H1 (cell line): ENCODE data around the gene TPRX1. TPM values are rescaled to one million over a fixed set of nuclear protein-coding genes. Genes with fewer than 3 reads are reported as not detected.

Experiments
- CTCF ChIA-PET: fragments of 300-600 bp; sonication (Branson Sonifier 250); formaldehyde crosslinking; loops from one replicate; lab custom pipeline; 2021; ENCODE audit not compliant: partially characterized antibody; lab: Charles Lee
- POLR2A ChIA-PET: fragments of 300-600 bp; sonication (Branson Sonifier 250); formaldehyde crosslinking; loops from one replicate; lab custom pipeline; 2021; ENCODE audit warnings: inconsistent platforms; ENCODE audit not compliant: partially characterized antibody; lab: Charles Lee
- DNase-seq, 2 experiments: peaks; one replicate each; pipeline versions ENCODE4 v3.0.0 to v3.0.0-alpha.2; 2010 to 2022; ENCODE audit warnings: low spot score in 2 of 2, low read depth in 1 of 2, mixed read lengths in 1 of 2
- FAIRE-seq: peaks from 2 replicates; lab custom pipeline; 2011; peaks lifted over from hg19 to GRCh38; lab: Jason Lieb, UNC
- H2AFZ ChIP-seq: 2 replicates; pipeline ENCODE4 v1.8.1; 2012; ENCODE audit warnings: low read length, inconsistent platforms
- H2AK5ac ChIP-seq: 2 replicates; pipeline ENCODE4 v1.6.1; 2013; ENCODE audit warnings: low read depth, low read length
- H2BK120ac ChIP-seq: replicated peaks from 2 replicates; pipeline ENCODE3; 2013; ENCODE audit warnings: low read depth, low read length, inconsistent platforms
- H2BK12ac ChIP-seq: 2 replicates; pipeline ENCODE4 v1.6.1; 2013; ENCODE audit warnings: low read depth, low read length
- H2BK15ac ChIP-seq: 2 replicates; pipeline ENCODE4 v1.6.1; 2013; ENCODE audit warnings: low read length
- H2BK20ac ChIP-seq: 2 replicates; pipeline ENCODE4 v1.6.1; 2013; ENCODE audit warnings: low read length
- H2BK5ac ChIP-seq: 2 replicates; pipeline ENCODE4 v1.6.1; 2013; ENCODE audit warnings: low read depth, low read length
- H3K14ac ChIP-seq: 2 replicates; pipeline ENCODE4 v1.6.1; 2013; ENCODE audit warnings: inconsistent platforms; ENCODE audit not compliant: insufficient read length
- H3K18ac ChIP-seq: 2 replicates; pipeline ENCODE4 v1.6.1; 2013; ENCODE audit warnings: low read length; ENCODE audit errors: extremely low read depth
- H3K23ac ChIP-seq: 2 replicates; pipeline ENCODE4 v1.6.1; 2013; ENCODE audit warnings: inconsistent platforms; ENCODE audit not compliant: insufficient read length
- H3K23me2 ChIP-seq: 2 replicates; pipeline ENCODE4 v1.6.1; 2013; ENCODE audit warnings: low read depth, low read length
- H3K27ac ChIP-seq: 2 replicates; pipeline ENCODE4 v1.6.1; 2011; ENCODE audit warnings: low read depth, low read length, inconsistent platforms
- H3K27me3 ChIP-seq, 4 experiments: replicated peaks in 1 of 4; 1 replicate in 1 of 4; 2 replicates in 3 of 4; pipeline versions ENCODE4 v1.6.1 to v1.8.1; 2011 to 2013; ENCODE audit warnings: low read length in 3 of 4, mild to moderate bottlenecking in 3 of 4, inconsistent platforms in 2 of 4, mixed read lengths in 2 of 4, moderate library complexity in 1 of 4; ENCODE audit not compliant: control insufficient read depth in 3 of 4, insufficient read depth in 3 of 4; ENCODE audit errors: extremely low read depth in 1 of 4
- H3K36me3 ChIP-seq, 4 experiments: 2 replicates each; pipeline versions ENCODE4 v1.6.1 to v1.8.1; 2011 to 2013; ENCODE audit warnings: mild to moderate bottlenecking in 4 of 4, low read length in 3 of 4, moderate library complexity in 2 of 4, control low read depth in 1 of 4, inconsistent platforms in 1 of 4; ENCODE audit not compliant: insufficient read depth in 4 of 4, control insufficient read depth in 2 of 4
- H3K4ac ChIP-seq: replicated peaks from 2 replicates; pipeline ENCODE3; 2013; ENCODE audit warnings: low read length, low read depth, mixed read lengths, inconsistent platforms; ENCODE audit not compliant: insufficient read length
- H3K4me1 ChIP-seq, 4 experiments: replicated peaks in 1 of 4; 1 replicate in 1 of 4; 2 replicates in 3 of 4; pipeline versions ENCODE4 v1.6.1 to v1.8.1; 2011 to 2013; ENCODE audit warnings: low read length in 3 of 4, inconsistent platforms in 2 of 4, mixed read lengths in 1 of 4; ENCODE audit not compliant: insufficient read depth in 4 of 4, control insufficient read depth in 3 of 4
- H3K4me2 ChIP-seq, 2 experiments: 2 replicates each; pipeline versions ENCODE4 v1.6.1 to v1.8.1; 2011 to 2013; ENCODE audit warnings: low read depth in 2 of 2, low read length in 2 of 2, control low read depth in 1 of 2, inconsistent platforms in 1 of 2, mild to moderate bottlenecking in 1 of 2; ENCODE audit not compliant: insufficient read depth in 1 of 2
- H3K4me3 ChIP-seq, 4 experiments: fragments of 200-600, 300-600 bp in 1 of 4; sonication (generic), shearing (Covaris generic), sonication (Bioruptor Twin) in 1 of 4; 2 replicates each; pipeline versions ENCODE4 v1.5.1 to v1.8.1; 2011 to 2016; ENCODE audit warnings: low read length in 4 of 4, low read depth in 3 of 4, control low read depth in 2 of 4, inconsistent platforms in 2 of 4, mild to moderate bottlenecking in 2 of 4, mixed read lengths in 1 of 4, moderate library complexity in 1 of 4; ENCODE audit not compliant: insufficient read depth in 2 of 4; ENCODE audit errors: extremely low read depth in 1 of 4
- H3K56ac ChIP-seq: replicated peaks from 2 replicates; pipeline ENCODE3; 2013; ENCODE audit warnings: low read depth, mild to moderate bottlenecking, mixed read lengths, low read length, inconsistent platforms; ENCODE audit not compliant: insufficient read length
- H3K79me1 ChIP-seq: 2 replicates; pipeline ENCODE4 v1.6.1; 2013; ENCODE audit warnings: low read depth, low read length, control low read depth
- H3K79me2 ChIP-seq, 2 experiments: 2 replicates each; pipeline versions ENCODE4 v1.6.1 to v1.8.1; 2012 to 2013; ENCODE audit warnings: low read length in 2 of 2, mild to moderate bottlenecking in 2 of 2, inconsistent platforms in 1 of 2; ENCODE audit not compliant: insufficient read depth in 2 of 2, control insufficient read depth in 1 of 2
- H3K9ac ChIP-seq, 4 experiments: replicated peaks in 1 of 4; 1 replicate in 1 of 4; 2 replicates in 3 of 4; pipeline versions ENCODE4 v1.6.1 to v1.8.1; 2011 to 2013; ENCODE audit warnings: low read depth in 3 of 4, low read length in 3 of 4, control low read depth in 2 of 4, mild to moderate bottlenecking in 2 of 4, moderate library complexity in 2 of 4, inconsistent platforms in 1 of 4; ENCODE audit errors: extremely low read depth in 1 of 4
- H3K9me3 ChIP-seq, 2 experiments: 2 replicates each; pipeline versions ENCODE4 v1.6.1 to v1.8.1; 2012 to 2013; ENCODE audit warnings: mild to moderate bottlenecking in 2 of 2, moderate library complexity in 2 of 2, control low read depth in 1 of 2, inconsistent platforms in 1 of 2, low read depth in 1 of 2, low read length in 1 of 2, mixed read lengths in 1 of 2; ENCODE audit not compliant: insufficient read depth in 2 of 2
- H4K20me1 ChIP-seq, 2 experiments: replicated peaks in 1 of 2; 2 replicates each; pipeline versions ENCODE3 to v1.8.1; 2011 to 2013; ENCODE audit warnings: inconsistent platforms in 2 of 2, low read length in 2 of 2, mild to moderate bottlenecking in 1 of 2; ENCODE audit not compliant: insufficient read depth in 2 of 2, control insufficient read depth in 1 of 2
- H4K5ac ChIP-seq: 2 replicates; pipeline ENCODE4 v1.6.1; 2013; ENCODE audit warnings: low read length, low read depth, mixed read lengths, inconsistent platforms; ENCODE audit not compliant: insufficient read length
- H4K8ac ChIP-seq: 2 replicates; pipeline ENCODE4 v1.8.0; 2013; ENCODE audit warnings: mild to moderate bottlenecking, moderate library complexity, low read length, inconsistent platforms; ENCODE audit not compliant: insufficient read depth; ENCODE audit errors: extremely low read depth
- H4K91ac ChIP-seq: replicated peaks from 2 replicates; pipeline ENCODE3; 2013; ENCODE audit warnings: low read length, mixed read lengths, inconsistent platforms; ENCODE audit not compliant: insufficient read length
- ASH2L ChIP-seq: fragments of 200-600, 300-600 bp; sonication (generic); IDR thresholded peaks from one replicate; pipeline ENCODE4 v1.7.1; 2017; ENCODE audit warnings: low read length
- POLR2A ChIP-seq, 2 experiments: IDR thresholded peaks; 1 replicate in 1 of 2; 2 replicates in 1 of 2; pipeline ENCODE4 v1.6.1; 2011; ENCODE audit warnings: low read depth in 2 of 2, low read length in 2 of 2, mild to moderate bottlenecking in 2 of 2; ENCODE audit errors: control extremely low read depth in 1 of 2
- RAD21 ChIP-seq, 2 experiments: IDR thresholded peaks in 1 of 2; conservative IDR thresholded peaks in 1 of 2; 2 replicates each; pipeline ENCODE4 v1.6.1; 2011; ENCODE audit warnings: low read depth in 2 of 2, low read length in 2 of 2, improper control_type of control experiment in 1 of 2, inconsistent platforms in 1 of 2, mild to moderate bottlenecking in 1 of 2, moderate library complexity in 1 of 2
- SIX5 ChIP-seq: IDR thresholded peaks from 2 replicates; pipeline ENCODE4 v1.6.1; 2011; ENCODE audit warnings: mild to moderate bottlenecking, low read depth, low read length
- WGBS, 2 experiments: shearing (Covaris generic) in 1 of 2; methylation state at CpG; one replicate each; pipeline versions ENCODE4 v1.1.6 to v1.1.7; 2013 to 2015; ENCODE audit warnings: low lambda C conversion rate in 2 of 2, mixed read lengths in 2 of 2, inconsistent platforms in 1 of 2, low coverage in 1 of 2, missing lambda C conversion rate in 1 of 2; ENCODE audit not compliant: insufficient replicate concordance in 2 of 2, insufficient coverage in 1 of 2, insufficient read length in 1 of 2; ENCODE audit errors: extremely low coverage in 1 of 2, missing lambda C conversion rate in 1 of 2; 5-methylcytosine and 5-hydroxymethylcytosine counted together
- polyA plus RNA-seq, 7 experiments: library from polyadenylated mRNA; depleted of rRNA in 3 of 7; stranded (reverse) in 5 of 7; unstranded in 2 of 7; fragments of >200 nt in 5 of 7; fragments of 200-250 nt in 2 of 7; gene quantifications; 1 replicate in 5 of 7; 2 replicates in 1 of 7; 4 replicates in 1 of 7; pipeline versions ENCODE4 v1.2.1 to v1.2.3, GENCODE V29; 2011 to 2013; ENCODE audit warnings: missing spikeins in 2 of 7, mixed read lengths in 2 of 7
- total RNA-seq: library from RNA; stranded (reverse); fragmentation: NEBNext Ultra II Directional; extraction: Animal tissue kit (Norgen Biotek cat#: 25700); gene quantifications from 2 replicates; pipeline ENCODE4 v1.2.1, GENCODE V29; 2021

TPRX1 gene
- total and polyA plus RNA-seq, 2 of the 8 experiments (the other 6 are each of a cell fraction or from before 2014, with no cell fraction given): 0.03 TPM; not detected in 1

DNA sequence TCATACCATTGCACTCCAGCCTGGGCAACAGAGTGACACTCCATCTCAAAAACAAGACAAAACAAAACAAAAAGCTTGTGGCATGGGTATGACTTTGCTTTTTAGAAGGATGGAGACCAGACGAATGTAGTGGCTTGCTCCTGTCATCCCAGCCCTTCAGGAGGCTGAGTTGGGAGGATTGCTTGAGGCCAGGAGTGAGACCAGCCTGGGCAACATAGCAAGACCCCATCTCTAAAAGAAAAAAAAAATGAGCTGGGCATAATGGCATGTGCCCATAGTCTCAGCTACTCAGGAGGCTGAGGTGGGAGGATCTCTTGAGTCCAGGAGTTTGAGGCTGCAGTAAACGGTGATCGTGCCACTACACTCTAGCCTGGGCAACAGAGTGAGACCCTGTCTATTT lies 42.2 kb downstream of the TPRX1 start:
- no peak overlapping the region for H3K27ac ChIP-seq
- no peak overlapping the region for H4K8ac ChIP-seq
- no peaks in the 10 kb centered on the region for H3K79me2 ChIP-seq
- 96% methylated on average over 2 of the region's 3 CpGs; no CpG with 5 or more reads in 1 of the 2 experiments for WGBS, 2 experiments
- no peaks in the 10 kb centered on the region for H3K27me3 ChIP-seq
- H2AK5ac ChIP-seq: no peak overlapping the region
- H2BK12ac ChIP-seq: no peak overlapping the region
- no peak for FAIRE-seq
- H2BK20ac ChIP-seq: no peak overlapping the region
- no peak overlapping the region for H2BK5ac ChIP-seq
- H3K23me2 ChIP-seq: no peaks in the 10 kb centered on the region
- H3K9me3 ChIP-seq: no peaks in the 10 kb centered on the region
- ChIA-PET CTCF (interaction anchor here (1.0 kb wide), 1 partner anchor 33 kb away, joined by 4 read pairs; no protein-coding TSS in a partner anchor), POLR2A (interaction anchor here (0.6 to 11.0 kb wide), 4 partner anchors 15 to 94 kb away, joined by 3 to 204 read pairs (median 4); partner anchors contain the start of gene NOP53)
- TF ChIP-seq ASH2L: no peak
- TF ChIP-seq RAD21 (IDR thresholded peaks at IDR 0.05 in 1 of 2, conservative IDR thresholded peaks at IDR 0.05 in 1 of 2; ENCODE audit: low read depth in 2 of 2, low read length in 2 of 2): no peak
- no peak for TF ChIP-seq SIX5
- TF ChIP-seq POLR2A (IDR thresholded peaks at IDR 0.05; ENCODE audit: control extremely low read depth in 1 of 2, low read depth in 2 of 2, low read length in 2 of 2): no peak
- H3K56ac ChIP-seq: no peak overlapping the region
- peaks cover 0 to 6% (median 3%) of the 10 kb centered on the region in 4 experiments; a peak in 5 of 7 replicates for H3K4me1 ChIP-seq
- no peak overlapping the region for H3K23ac ChIP-seq
- H3K36me3 ChIP-seq: peaks cover 0 to 23% (median 14%) of the 10 kb centered on the region in 4 experiments; a peak in 6 of 8 replicates
- DNase-seq: no peak
- no peak overlapping the region for H3K4me3 ChIP-seq
- H3K4me2 ChIP-seq: no peak overlapping the region
- H4K20me1 ChIP-seq: peaks cover 2% of the 10 kb centered on the region in 2 experiments
- H3K79me1 ChIP-seq: no peaks in the 10 kb centered on the region; the same call in 1 of the 2 replicates
- no peak overlapping the region for H3K14ac ChIP-seq
- no peak overlapping the region for H3K4ac ChIP-seq
- no peak overlapping the region for H2BK120ac ChIP-seq
- H2AFZ ChIP-seq: no peak overlapping the region
- H3K9ac ChIP-seq: no peak overlapping the region
- H2BK15ac ChIP-seq: no peak overlapping the region
- no peak overlapping the region for H3K18ac ChIP-seq
- H4K91ac ChIP-seq: no peak overlapping the region
- no peak overlapping the region for H4K5ac ChIP-seq
